Omental fat pad (tissue), 4 donors: ENCODE measurements around the gene FAT1. TPM values are rescaled to one million over a fixed set of nuclear protein-coding genes. Genes with fewer than 3 reads are reported as not detected.

ENCODE experiments used
- ATAC-seq: fragments of 150-250 bp; one replicate; pipeline ENCODE4 v1.9.1; 2016; ENCODE audit warnings: mild to moderate bottlenecking, moderate library complexity; ENCODE audit not compliant: low FRiP score
- DNase-seq: peaks from one replicate; pipeline ENCODE4 v3.0.0-alpha.2; 2019; ENCODE audit warnings: low spot score
- total RNA-seq, 4 donors: library from RNA; depleted of rRNA; stranded (reverse); fragments of >200 nt; gene quantifications; one replicate each; pipeline ENCODE4 v1.1.0, GENCODE V29; 2016
- TF ChIP-seq, protein P1 (sequence below), 3 donors: fragments of 450-650 bp; IDR thresholded peaks; one replicate each; pipeline ENCODE4 v1.5.1; 2016 to 2017; ENCODE audit warnings: antibody characterized with exemption in 3 of 3, mild to moderate bottlenecking in 3 of 3, moderate library complexity in 2 of 3

Gene FAT1
- total RNA-seq, 4 donors from 2014 or later: 35.3 to 90.8 (median 69.9) TPM

DNA sequence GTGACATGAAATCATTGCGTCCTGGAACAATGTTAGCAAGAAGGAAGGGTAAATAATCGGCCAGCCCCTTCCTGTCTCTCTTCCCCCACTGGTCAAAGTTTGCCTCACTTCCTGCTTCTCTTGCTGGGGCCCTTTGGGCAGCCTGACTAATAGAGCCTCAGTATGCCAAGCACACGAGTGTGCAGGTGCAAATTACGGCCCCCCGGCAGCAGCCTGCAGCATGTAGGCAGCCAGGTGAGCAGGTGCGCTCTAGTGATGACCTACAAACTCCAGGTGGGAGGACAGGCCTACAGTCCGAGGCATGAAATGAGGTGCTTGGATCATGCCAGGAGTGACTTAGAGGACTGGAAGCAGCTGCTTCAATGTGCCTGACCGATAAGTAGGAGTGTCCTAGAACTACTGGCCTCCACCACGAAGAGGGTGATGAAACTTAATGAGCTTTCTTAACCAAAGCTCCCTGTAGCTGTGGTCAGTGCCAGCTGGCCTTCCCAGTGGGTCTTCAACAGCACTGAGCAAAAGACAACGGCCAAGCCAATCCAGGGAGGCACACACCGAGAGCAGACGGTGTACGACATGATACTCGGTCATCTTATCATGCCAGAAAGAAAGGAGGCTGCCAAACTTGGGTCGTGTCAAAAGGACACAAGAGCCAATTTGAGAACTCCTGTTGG is 26.1 kb upstream of the FAT1 start:
- TF ChIP-seq, protein P1, sequence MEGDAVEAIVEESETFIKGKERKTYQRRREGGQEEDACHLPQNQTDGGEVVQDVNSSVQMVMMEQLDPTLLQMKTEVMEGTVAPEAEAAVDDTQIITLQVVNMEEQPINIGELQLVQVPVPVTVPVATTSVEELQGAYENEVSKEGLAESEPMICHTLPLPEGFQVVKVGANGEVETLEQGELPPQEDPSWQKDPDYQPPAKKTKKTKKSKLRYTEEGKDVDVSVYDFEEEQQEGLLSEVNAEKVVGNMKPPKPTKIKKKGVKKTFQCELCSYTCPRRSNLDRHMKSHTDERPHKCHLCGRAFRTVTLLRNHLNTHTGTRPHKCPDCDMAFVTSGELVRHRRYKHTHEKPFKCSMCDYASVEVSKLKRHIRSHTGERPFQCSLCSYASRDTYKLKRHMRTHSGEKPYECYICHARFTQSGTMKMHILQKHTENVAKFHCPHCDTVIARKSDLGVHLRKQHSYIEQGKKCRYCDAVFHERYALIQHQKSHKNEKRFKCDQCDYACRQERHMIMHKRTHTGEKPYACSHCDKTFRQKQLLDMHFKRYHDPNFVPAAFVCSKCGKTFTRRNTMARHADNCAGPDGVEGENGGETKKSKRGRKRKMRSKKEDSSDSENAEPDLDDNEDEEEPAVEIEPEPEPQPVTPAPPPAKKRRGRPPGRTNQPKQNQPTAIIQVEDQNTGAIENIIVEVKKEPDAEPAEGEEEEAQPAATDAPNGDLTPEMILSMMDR (IDR thresholded peaks at IDR 0.05): no peak
- ATAC-seq: no peak
- no peak for DNase-seq

DNA sequence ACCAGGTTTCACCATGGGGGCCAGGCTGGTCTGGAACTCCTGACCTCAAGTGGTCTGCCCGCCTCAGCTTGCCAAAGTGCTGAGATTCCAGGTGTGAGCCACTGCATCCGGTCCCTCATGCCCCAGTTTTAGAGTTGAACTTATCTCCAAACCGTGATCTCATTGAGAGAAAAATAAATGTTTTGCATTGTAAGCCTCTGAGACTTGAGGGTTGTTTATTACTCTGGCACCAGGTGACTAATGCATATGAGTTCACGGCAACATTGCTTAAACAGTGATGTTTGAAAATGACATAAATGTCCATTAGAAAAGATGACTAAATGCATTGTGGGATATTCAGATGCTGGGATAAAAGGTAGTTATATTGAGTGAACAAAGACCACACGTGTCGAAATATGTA is 22.9 kb upstream of the FAT1 start:
- ATAC-seq (no peak), DNase-seq (no peak)
- TF ChIP-seq, protein P1 (IDR thresholded peaks at IDR 0.05): no peak

DNA sequence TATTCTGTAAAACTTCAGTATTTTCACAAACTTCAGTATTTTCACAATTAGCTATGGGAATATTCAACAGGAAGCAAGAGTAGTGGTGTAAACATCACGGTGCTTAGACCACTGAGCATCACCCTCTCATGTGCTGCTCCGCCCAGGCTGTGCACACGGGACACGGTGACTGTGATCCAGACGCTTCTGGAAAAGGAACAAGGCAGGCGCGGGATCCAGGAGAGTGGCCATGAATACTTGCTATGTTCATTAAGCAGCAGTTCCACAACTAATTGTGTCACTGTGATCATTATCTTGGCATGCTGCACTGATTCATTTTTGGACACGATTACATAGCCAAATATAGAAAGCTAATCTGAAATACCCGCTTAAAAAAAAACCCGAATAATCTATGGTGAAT is 19.6 kb upstream of the FAT1 start:
- no peak for ATAC-seq
- no peak for DNase-seq
- TF ChIP-seq, protein P1 (IDR thresholded peaks at IDR 0.05): no peak

DNA sequence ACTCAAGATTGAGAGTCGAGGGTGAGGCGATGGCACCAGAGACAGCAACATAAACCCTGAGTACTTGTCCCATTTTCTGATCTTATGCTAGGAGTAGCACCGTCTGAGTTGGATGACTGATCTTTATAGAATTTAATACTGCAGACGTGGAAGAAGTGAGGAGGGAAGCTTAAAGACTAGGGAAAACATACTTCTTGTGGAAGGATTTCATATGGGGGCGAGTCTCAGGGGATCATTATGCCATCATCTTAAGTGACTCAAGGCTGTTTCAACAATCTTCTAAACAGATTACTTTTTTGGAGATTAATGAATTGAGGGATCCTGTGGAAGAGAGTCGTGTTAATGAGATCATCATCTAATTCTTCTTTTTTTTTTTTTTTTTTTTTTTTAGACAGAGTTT is 17.2 kb upstream of the FAT1 start:
- DNase-seq (no peak), ATAC-seq (no peak)
- TF ChIP-seq, protein P1 (IDR thresholded peaks at IDR 0.05): no peak

DNA sequence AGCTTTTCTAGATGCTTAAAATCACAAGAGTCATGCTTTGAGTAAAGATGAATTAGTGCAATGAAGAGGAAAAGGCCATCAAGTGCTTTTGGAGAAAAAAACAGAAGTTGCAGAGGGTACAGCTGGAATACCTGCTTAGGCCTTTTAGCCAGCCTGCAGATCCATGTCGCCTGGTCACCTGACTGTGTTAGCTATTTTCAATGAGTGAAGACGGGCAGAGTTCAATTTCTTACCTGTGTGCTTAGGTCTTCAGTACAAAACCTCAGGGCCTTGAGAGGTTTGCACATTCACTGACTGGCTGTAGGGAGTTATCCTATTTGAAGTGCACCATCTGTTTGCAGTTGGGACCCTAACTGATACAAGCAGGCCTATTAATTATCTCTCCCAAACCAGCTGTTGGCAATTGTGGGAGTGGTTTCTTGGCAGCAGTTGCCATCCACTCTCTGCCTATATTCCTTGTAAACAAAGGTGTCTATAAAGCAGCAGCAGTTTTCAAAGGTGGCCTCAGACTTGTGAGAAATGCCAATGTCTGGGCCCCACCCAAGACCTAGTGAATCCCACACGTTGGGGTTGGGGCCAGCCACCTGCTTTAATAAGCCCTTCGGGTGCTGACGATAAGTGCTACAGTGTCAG is 16.3 kb upstream of the FAT1 start:
- DNase-seq (no peak), ATAC-seq (no peak)
- TF ChIP-seq, protein P1 (IDR thresholded peaks at IDR 0.05): no peak

DNA sequence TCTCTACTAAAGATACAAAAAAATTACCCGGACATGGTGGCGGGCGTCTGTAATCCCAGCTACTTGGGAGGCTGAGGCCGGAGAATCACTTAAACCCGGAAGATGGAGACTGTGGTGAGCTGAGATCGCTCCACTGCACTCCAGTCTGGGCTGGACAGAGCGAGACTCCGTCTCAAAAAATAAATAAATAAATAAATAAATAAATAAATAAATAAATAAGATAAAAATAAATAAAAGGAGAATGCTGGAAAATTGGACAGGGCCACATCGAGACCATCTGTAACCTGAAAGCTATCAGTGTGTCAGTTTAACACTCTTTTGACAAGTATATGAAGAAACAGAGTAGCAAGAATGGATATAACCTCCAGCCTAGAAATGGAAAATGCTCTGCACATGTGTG is 15.7 kb upstream of the FAT1 start:
- DNase-seq (no peak), ATAC-seq (no peak)
- TF ChIP-seq, protein P1 (IDR thresholded peaks at IDR 0.05): no peak

DNA sequence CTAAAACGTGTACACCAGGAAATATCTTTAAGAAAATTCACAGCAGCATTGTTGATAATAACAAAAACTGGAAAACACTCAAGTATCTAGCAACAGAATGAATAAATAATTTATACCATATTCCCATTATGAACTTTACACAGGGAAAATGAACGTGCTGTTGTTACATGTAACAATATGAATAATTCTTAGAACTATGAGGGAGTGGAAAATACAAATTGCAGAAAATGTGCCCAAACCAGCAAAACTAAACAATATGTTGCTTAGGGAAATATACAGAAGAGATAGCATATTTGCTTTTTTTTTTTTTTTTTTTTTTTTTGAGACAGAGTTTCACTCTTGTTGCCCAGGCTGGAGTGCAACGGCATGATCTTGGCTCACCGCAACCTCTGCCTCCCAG is 14.8 kb upstream of the FAT1 start:
- ATAC-seq (no peak), DNase-seq (no peak)
- TF ChIP-seq, protein P1 (IDR thresholded peaks at IDR 0.05): no peak
